Stimulated activated CD4-positive, alpha-beta T cell treated with anti-CD3 and anti-CD28 coated beads, Interleukin-12 subunit alpha, Interleukin-12 subunit beta, amount 100 ng/mL, for 4 hours (primary cell): ENCODE results near the gene NEAT1.
"Not testable (repeated sequence)": the region's sequence is repeated elsewhere in the genome, so short reads cannot be mapped to it uniquely, and the experiment has no call there.

Experiments used
- DNase-seq: peaks from one replicate; pipeline ENCODE4 v3.0.0-alpha.2; 2020

Gene NEAT1

GRCh38 chr11:65436412-65437032 is 13.9 kb downstream of the NEAT1 start:
- no peak for DNase-seq

- no peak for DNase-seq
Observed at GRCh38 chr11:65437436-65438227, 15.0 kb downstream of the NEAT1 start.

- no peak for DNase-seq
Observed at GRCh38 chr11:65438257-65439151, 15.9 kb downstream of the NEAT1 start.

- no peak for DNase-seq
Observed at GRCh38 chr11:65439331-65440181, 17.0 kb downstream of the NEAT1 start.

- DNase-seq, result no peak
Observed at GRCh38 chr11:65440831-65441499, 18.4 kb downstream of the NEAT1 start.

- no peak for DNase-seq
Observed at GRCh38 chr11:65442842-65443331, 20.3 kb downstream of the NEAT1 start.

- no peak for DNase-seq
Observed at GRCh38 chr11:65444314-65445051, 21.9 kb downstream of the NEAT1 start.

GRCh38 chr11:65445101-65445603 is 22.6 kb downstream of the NEAT1 start:
- DNase-seq, result no peak

GRCh38 chr11:65445604-65446445 is 23.2 kb downstream of the NEAT1 start:
- no peak for DNase-seq

GRCh38 chr11:65446446-65447277 is 24.1 kb downstream of the NEAT1 start:
- no peak for DNase-seq

- DNase-seq, result no peak
Observed at GRCh38 chr11:65448074-65448417, 25.4 kb downstream of the NEAT1 start.

GRCh38 chr11:65448418-65449105 is 26.0 kb downstream of the NEAT1 start:
- no peak for DNase-seq

GRCh38 chr11:65451301-65451700 is 28.7 kb downstream of the NEAT1 start:
- DNase-seq, result not testable (repeated sequence)

GRCh38 chr11:65452259-65452658 is 29.7 kb downstream of the NEAT1 start:
- not testable (repeated sequence) for DNase-seq

- no peak for DNase-seq
Observed at GRCh38 chr11:65452806-65453490, 30.4 kb downstream of the NEAT1 start.

- no peak for DNase-seq
Observed at GRCh38 chr11:65454311-65454695, 31.7 kb downstream of the NEAT1 start.

- DNase-seq, result peak; percentile 76
Observed at GRCh38 chr11:65454696-65455456, 32.3 kb downstream of the NEAT1 start.
